Kidney epithelial cell (primary cell): ENCODE data around the gene ARSB. TPM values are rescaled to one million over a fixed set of nuclear protein-coding genes. Genes with fewer than 3 reads are reported as not detected.
"Not testable (repeated sequence)": the region's sequence is repeated elsewhere in the genome, so short reads cannot be mapped to it uniquely, and the experiment has no call there.

Experiments
- DNase-seq: peaks from one replicate; pipeline ENCODE4 v3.0.0-alpha.2; 2010; ENCODE audit warnings: low read depth
- H3K27me3 ChIP-seq: 2 replicates; pipeline ENCODE4 v1.6.0; 2011; ENCODE audit warnings: low read length; ENCODE audit not compliant: control insufficient read depth, insufficient read depth
- H3K36me3 ChIP-seq: 2 replicates; pipeline ENCODE4 v1.5.1; 2011; ENCODE audit warnings: low read length; ENCODE audit not compliant: control insufficient read depth, insufficient read depth
- H3K4me3 ChIP-seq: 2 replicates; pipeline ENCODE4 v1.5.1; 2011; ENCODE audit warnings: low read depth, mild to moderate bottlenecking, control low read depth, low read length
- total RNA-seq: library from RNA; depleted of rRNA; stranded (reverse); fragments of >200 nt; gene quantifications from 2 replicates; pipeline ENCODE4 v1.2.3, GENCODE V29; 2015
- TF ChIP-seq, protein P1 (sequence below): IDR thresholded peaks from 2 replicates; pipeline ENCODE4 v1.5.1; 2011; ENCODE audit warnings: mild to moderate bottlenecking, moderate library complexity, low read length, control low read depth, inconsistent platforms; ENCODE audit not compliant: insufficient read depth, poor library complexity, severe bottlenecking

ARSB gene
- total RNA-seq, 1 donor from 2014 or later, result 17.5 TPM

DNA sequence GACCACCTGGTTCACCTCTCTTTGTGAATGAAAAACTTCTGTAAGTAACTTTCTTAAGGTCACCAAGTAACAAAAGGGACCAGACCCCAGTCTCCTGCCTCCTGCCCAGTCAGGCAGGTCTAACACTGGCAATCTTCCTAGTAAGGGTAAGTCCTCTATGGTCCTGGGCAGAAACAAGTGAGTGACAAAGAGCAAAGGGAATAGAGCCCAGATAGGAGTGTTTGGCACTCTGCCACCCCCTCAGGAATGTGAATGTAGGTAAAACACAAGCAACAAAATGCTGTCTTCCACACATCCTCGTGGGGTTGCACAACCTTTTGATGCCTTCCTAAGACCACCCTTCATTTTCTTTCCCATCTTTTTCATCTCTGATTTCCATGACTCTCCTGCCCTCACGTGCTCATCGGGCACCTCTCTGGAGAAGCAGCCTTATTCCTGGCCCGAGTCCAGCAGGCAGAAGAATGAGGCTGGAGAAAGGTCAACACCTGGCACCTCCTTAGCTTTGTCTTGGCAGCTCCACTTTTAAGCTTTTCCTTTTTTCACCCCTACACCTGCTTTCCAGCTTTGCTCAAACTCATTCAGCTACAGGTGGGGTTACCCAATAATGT, 246.3 kb downstream of the ARSB start:
- Histone ChIP-seq H3K27me3 (no peaks in the 10 kb centered on the region), H3K36me3 (no peaks in the 10 kb centered on the region), H3K4me3 (no peak overlapping the region)
- TF ChIP-seq, protein P1, sequence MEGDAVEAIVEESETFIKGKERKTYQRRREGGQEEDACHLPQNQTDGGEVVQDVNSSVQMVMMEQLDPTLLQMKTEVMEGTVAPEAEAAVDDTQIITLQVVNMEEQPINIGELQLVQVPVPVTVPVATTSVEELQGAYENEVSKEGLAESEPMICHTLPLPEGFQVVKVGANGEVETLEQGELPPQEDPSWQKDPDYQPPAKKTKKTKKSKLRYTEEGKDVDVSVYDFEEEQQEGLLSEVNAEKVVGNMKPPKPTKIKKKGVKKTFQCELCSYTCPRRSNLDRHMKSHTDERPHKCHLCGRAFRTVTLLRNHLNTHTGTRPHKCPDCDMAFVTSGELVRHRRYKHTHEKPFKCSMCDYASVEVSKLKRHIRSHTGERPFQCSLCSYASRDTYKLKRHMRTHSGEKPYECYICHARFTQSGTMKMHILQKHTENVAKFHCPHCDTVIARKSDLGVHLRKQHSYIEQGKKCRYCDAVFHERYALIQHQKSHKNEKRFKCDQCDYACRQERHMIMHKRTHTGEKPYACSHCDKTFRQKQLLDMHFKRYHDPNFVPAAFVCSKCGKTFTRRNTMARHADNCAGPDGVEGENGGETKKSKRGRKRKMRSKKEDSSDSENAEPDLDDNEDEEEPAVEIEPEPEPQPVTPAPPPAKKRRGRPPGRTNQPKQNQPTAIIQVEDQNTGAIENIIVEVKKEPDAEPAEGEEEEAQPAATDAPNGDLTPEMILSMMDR, result no peak
- no peak for DNase-seq

DNA sequence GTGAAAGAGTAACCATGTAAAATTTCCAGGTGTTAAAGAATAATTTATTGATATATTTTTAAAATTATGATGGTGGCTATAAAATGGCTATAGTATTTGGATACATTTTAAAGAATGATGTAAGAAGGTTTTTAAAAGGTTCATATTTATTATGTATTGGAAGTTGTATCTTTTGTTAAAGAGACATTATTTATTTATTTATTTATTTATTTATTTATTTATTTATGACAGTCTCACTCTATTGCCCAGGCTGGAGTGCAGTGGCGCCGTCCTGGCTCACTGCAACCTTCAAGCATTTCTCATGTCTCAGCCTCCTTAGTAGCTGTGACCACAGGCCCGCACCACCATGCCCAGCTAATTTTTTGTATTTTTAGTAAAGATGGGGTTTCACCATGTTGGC, 247.0 kb downstream of the ARSB start:
- no peaks in the 10 kb centered on the region for H3K27me3 ChIP-seq

DNA sequence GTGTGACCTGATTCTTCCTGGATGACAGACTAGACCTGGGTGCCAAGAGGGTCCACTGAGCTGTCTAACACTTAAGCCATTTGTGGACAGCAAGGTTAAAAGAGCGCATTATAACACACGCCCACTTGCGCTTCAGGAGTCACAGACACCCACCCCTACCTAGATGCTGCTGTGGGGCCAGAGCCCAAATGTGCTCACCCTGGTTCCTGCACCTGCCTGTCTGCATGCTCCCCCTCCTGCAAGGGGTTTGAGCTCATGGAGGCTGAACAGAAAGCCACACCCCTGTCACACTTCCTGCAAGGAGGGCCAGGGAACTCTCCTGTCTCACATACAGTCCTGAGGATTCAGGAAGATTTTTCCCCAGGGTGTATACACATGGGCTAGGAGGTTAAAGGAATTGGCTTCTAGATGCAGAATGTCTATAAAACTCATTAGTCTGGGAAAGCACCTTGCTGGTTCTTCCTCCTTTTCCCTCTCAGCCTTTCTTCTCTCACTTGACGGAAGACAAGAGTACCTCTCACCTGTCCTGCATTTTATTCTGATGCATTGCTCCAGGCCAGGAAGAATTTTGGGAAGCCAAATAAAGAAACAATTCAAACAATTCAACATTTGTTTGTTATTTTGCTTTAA, 249.2 kb downstream of the ARSB start:
- Histone ChIP-seq H3K27me3 (no peaks in the 10 kb centered on the region), H3K4me3 (no peak overlapping the region), H3K36me3 (no peaks in the 10 kb centered on the region)
- no peak for DNase-seq
- TF ChIP-seq, protein P1, result no peak

More for the DNA sequence above, 247.0 kb downstream of the ARSB start:
- DNase-seq, result no peak
- Histone ChIP-seq H3K4me3 (no peak overlapping the region), H3K36me3 (no peaks in the 10 kb centered on the region)
- TF ChIP-seq, protein P1, result no peak

DNA sequence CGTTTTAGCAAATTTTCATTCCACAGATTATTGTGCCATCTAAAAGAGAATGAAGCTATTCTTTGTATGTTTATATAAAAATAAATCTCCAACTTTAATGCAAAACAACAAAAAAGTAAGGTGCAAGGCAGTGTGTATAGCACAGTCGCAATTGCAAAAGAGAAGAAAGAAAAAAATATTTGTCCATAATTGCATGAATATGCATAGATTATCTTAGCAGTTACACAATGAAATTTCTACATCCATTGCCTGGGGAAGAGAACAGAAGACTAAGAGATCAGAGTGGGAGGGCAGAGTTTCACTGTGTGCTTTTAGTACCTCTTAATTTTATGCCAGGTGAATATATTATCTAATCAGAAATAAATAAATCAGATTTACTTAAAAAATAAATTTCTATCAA, 250.2 kb downstream of the ARSB start:
- no peak overlapping the region for H3K4me3 ChIP-seq
- no peak for DNase-seq
- H3K27me3 ChIP-seq, result no peaks in the 10 kb centered on the region
- TF ChIP-seq, protein P1, result no peak
- no peaks in the 10 kb centered on the region for H3K36me3 ChIP-seq

DNA sequence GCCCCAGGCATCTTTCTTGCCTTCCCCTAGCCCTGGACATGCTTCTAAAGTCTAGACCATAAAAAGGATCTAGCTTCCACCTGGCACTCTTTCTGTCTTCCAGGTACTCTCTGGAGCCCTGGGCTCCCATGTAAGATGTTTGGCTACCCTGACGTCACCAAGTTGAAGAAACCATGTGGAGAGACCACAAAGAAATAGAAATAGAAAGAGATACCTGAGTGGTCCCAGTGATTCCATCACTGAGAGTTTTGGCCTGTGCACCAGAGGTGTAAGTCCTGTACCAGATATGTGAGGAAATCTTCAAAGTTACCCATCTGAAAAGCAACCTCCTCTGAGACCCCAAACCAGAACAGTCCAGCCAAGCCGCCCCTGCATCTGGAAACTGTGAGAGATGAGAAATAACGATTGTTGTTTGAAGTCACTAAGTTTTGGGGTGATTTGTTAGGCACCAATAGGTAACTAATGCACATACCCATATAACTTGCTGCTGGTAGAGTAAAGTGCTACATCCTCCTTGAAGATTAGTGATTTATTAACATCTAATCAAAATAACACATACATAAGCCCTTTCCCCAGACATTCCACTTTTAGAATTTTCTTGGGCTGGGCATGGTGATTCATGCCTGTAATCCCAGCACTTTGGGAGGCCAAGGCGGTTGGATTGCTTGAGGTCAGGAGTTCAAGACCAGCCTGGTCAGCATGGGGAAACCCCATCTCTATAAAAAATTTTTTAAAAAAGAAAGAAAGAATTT, 250.8 kb downstream of the ARSB start:
- no peaks in the 10 kb centered on the region for H3K36me3 ChIP-seq
- TF ChIP-seq, protein P1, result no peak
- no peaks in the 10 kb centered on the region for H3K27me3 ChIP-seq
- peak; percentile 25 for DNase-seq
- H3K4me3 ChIP-seq, result no peak overlapping the region

DNA sequence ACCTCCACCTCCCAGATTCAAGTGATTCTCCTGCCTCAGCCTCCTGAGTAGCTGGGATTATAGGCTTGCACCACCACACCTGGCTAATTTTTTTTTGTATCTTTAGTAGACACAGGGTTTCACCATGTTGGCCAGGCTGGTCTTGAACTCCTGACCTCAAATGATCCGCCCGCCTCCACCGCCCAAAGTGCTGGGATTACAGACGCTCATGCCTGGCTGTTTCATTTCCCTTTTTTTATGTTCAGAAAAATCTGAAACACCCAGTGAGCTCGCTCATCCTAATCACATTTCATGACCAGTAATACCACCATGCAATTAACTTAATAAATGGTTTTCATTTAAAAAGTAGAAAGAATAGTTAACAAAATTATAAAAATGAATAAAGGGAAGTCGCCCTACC, 252.4 kb downstream of the ARSB start:
- H3K36me3 ChIP-seq, H3K4me3 ChIP-seq, H3K27me3 ChIP-seq, DNase-seq: not testable (repeated sequence)
